ENCODE results near the gene FRMPD1.

The FRMPD1 gene

DNA sequence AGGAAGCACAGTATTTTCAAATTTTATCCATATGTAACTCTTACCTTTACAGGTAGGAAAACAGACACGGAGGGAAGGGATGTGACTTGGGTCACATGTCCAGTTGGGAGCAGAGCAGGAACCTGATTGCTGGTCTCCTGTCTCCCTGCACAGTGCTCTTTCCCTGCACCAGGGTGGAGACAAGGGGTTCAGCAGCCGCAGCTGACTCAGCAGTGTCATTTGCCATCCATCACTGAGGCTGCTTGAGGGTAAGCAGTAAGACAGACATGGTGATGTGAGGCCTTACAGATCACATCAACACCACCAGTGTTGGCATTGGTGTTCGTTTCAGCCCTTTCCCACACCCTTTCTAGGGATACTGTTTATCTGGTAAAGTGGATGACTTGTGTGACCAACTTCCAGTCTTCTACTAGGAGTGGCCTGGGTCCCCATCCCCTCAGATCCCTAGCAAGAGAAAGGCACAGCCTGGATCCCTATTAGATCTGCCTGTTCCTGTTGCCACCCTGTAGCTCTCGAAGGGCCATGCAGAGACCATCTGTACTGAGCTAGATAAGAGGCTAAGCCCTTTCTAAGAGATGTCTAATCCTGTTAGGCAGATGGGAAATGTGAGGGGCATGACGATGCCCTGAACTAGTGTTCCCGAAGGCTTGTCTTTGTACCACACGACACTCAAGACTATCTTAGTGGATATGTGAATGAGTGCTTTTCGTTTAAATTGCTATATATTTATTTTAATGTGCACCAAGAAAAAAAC is 29.1 kb downstream of the FRMPD1 start:
- DNase-seq, result no peak

DNA sequence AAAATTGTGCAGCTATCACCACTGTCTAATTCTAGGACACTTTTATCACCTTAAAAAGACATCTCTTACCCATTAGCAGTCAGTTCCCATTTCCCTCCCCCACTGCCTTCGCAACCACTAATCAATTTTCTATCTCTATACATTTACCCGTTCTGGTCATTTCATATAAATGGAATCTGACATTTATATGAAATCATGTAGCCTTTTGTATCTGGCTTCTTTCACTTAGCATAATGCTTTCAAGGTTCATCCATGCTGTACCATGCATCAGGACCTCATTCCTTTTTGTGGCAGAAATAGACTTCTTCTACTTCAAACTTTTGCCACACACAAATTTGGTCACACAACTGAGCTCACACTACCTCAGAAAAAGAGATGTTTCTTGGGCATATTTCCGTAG is 32.2 kb downstream of the FRMPD1 start:
- no peak for DNase-seq

DNA sequence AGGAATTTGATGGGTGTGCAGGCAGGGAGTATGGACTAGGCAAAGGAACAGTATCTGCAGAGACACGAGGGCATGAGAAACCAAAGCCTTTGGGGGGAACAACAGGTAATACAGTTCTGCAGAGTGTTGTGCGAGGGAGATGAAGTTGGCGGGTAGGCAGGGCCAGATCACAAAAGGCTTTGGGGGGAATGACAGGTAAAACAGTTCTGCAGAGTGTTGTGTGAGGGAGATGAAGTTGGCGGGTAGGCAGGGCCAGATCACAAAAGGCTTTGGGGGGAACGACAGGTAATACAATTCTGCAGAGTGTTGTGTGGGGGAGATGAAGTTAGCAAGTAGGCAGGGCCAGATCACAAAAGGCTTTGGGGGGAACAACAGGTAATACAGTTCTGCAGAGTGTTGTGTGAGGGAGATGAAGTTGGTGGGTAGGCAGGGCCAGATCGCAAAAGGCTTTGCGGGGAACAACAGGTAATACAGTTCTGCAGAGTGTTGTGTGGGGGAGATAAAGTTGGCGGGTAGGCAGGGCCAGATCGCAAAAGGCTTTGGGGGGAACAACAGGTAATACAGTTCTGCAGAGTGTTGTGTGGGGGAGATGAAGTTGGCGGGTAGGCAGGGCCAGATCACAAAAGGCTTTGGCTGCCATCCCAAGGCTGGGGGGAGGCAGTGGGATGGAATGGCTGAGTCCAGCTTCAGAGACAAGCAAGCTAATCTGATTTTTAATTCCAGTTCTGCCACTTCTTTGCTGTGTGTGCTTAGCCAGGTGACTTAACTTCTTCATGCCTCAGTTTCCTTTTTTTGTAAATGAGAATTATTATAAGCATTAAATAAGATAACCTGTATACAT is 33.0 kb downstream of the FRMPD1 start:
- DNase-seq, result no peak

DNA sequence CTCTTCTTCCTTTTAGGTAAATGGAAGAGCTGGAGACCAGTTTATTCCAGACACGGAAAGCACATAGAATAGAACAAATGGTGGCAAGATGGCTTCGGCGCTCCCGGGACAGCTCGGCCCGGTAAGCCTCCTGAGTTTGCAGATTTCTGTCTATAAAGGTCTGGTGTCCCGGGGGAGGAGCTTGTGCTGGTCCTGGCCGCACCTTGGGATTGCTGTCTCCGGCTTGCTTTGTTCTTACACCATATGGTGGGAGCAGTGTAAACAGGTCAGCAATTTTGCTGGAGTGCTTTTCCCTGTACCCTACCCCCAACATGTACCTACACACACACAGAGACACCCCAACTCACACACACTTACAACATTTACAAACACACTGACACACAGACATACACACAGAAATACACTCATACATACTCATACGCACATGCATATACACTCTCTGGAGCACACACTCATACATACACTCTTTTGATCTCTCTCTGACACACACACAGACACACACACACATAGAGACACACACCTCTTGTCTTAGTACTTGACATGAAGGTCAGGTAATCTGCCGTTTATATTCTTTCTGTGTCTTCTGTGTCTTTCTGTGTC is 42.0 kb downstream of the FRMPD1 start:
- DNase-seq, result no peak

DNA sequence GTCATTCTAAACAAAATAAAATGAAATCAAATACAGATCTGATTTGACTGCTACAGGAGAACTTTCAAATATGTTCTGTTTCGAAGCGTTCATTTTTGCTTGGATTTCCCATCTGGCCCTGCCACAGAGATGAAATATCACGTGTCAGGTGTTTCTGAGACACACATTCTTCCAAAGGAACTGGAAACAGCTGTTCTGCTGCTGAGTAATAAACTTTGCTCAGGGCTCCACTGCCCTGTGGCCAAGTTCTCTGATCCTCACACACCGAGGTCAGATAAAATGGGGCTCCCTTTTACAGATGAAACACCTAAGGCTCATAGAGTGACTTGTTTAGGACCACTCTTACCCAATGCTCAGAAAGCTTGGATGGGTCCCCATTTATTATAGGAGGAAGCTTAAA is 42.5 kb downstream of the FRMPD1 start:
- DNase-seq, result no peak

DNA sequence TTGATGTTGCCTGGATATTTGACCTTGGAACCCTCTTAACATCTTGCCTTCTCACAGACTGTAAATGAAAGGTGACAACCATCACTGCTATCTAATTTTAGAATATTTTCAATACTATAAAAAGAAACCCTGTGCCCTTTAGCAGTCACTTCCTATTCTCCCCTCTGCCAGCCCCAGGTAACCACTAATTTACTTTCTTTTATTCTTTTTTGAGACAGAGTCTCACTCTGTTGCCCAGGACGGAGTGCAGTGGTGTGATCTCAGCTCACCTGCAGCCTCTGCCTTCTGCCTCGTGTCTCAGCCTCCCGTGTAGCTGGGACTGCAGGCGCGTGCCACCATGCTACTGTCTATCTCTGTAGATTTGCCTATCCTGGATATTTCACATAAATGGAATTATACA is 43.6 kb downstream of the FRMPD1 start:
- no peak for DNase-seq

DNA sequence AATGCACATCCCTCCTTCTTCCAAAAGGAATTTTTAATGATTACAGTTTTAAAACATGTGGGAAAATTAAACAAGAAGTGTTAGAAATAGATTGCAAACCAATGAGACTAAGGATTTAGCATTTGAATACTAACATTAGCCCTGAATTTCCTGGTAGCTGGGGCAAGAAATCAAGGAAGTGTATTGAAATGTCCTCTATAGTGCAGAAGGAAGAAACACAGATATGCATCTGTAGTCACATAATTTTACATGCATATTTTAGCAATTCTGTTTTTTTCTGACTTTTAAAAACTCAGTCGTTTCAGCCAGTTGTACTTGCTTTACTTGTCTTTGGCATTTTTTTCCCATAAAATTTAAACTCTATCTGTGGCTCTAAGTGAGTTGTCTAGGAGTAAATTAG is 45.8 kb downstream of the FRMPD1 start:
- no peak for DNase-seq

DNA sequence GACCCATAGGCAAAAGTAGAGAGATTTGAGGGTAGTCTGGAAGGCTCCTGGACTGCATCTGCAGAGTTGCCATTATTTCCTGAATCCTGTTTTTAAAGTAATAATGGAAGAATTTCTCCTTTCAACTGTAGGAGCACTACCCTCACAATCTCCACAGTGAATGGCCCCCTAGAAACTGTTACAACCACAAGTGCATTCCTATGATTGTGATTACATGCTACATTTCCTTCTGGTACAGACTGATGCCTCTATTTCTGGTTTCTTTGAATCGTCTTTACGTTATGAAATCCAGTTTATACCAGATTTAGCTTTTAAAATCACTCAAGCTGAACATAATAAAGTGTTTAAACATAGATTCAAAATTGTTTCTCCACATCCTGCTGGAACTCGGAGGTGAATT is 49.4 kb downstream of the FRMPD1 start:
- no peak for DNase-seq

DNA sequence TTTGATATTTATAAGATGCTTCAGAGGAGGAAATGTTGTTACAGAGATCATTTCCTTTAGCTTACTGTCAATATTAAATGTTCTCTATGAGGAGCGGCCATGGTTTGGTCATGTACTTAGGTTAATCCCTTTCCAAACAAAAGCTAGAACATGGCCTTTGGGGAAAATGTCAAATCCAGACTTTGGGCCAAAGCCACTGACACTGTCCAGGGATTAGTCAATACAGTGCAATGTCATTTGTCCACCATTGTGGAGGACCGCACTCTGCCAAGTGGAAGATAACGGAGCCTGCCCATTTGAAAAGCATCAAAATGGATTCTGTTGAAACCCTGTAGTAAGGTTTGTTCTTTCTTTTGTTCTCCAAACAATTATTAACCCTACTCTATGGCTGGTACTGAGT is 50.1 kb downstream of the FRMPD1 start:
- no peak for DNase-seq

DNA sequence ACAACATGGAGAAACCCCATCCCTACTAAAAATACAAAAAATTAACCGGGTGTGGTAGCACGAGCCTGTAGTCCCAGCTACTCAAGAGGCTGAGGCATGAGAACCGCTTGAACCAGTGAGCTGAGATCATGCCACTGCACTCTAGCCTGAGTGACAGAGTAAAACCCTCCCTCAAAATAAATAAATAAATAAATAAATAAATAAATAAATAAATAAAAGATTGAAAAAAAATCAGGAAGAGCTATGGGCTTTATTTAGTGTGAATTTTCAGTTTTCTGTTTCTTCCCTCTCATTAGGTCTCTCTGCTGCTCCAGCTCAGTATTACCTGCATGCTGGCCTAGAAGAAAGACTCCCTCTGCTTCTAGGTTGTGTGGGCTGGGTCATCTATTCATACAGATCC is 55.0 kb downstream of the FRMPD1 start:
- DNase-seq, result no peak

DNA sequence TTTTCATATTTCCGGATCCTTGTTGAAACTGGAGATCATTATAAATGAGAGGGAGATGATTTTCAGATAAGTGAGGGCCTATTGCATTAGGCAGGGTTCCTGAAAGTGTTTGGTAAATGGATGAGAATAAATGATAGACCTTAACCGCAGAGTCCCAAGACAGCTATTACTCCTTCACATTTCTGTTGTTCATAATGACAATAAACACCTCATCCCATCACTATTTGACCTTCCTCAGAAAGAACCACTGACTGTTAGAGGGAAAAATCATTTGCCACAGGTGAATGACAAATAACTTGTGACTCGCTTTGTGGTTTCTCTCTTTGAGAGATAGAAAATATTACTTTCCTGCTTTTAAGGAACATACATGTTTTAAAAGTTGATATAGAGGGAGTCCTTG is 55.5 kb downstream of the FRMPD1 start:
- no peak for DNase-seq

DNA sequence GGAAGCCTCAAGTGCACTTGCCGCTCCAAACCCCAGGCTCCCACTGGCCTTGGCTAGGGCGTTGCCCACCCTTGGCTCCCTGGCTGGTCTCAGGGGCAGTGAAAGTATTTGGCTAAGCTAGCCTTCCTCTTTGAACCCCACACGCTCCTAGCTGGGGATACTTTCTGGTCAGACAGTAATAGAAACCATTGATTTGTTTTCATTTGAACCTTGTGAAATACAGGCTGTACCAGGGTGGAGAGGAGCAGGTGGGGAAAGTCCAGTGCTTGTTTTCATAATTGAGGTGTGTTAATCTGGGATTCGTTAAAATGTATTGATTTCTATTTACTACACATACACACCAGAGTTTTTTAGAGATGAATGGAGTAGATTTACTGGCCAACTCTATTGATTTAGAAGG is 57.0 kb downstream of the FRMPD1 start:
- DNase-seq, result no peak

DNA sequence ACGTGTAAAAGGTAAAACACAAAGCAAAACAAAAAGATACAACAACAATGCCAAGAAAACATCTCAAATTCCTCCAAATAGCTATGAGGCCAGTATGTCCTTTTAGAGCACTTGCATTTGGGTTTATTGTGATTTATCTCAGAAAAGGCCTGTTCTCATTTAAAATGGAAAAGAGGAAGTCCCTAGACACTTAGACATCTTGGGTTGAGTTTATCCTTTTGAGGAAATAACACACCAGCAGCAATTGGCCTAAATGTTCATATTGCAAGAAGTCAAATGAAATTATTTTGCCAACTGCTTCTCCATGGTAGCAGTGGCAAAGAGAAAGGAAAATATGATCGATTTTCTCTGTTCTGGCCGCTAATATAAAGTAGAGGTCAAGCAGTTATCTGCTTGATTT is 59.3 kb downstream of the FRMPD1 start:
- DNase-seq, result no peak

DNA sequence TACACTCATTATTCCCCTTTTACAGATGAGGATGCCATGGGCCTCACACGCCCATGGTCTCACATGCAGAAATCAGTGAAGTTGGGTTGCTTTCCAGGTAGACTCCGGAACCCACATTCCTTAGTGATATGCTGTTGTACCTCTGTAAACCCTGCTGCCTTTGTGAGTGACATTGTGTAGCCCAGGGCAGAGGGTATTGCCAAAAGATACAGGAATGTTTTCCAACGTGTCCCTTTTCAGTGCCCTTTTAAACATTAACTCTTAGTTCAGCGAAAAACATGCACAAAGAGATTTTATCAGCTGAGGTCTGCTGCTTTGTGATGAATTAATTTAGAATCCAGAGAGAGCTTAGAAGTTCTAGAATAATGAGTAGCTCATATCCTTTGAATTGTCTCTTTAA is 64.5 kb downstream of the FRMPD1 start:
- DNase-seq, result no peak

DNA sequence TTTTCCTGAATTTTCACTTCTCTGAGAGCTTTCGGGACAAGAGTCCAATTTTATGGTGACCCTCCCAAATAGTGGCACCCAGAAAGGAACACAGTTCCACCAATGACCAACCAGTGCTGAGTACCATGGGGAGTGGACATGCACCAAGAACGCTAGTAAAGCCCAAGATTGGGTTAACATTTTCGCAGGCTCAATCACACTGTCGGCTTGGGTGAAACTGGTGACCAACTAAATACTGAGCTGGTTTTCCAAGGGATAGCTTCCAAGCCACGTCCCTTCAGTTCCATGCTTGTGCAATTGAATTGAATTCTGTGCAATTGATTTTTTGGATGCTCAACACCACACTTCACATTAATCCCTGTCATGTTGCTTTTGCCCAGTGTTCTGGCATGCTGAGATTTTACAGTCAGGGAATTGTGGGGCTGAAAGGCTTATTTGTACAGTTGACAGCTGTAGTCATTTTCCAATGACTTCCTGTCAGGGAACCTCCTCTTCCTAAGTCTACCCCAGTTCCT is 65.3 kb downstream of the FRMPD1 start:
- DNase-seq, result no peak

DNA sequence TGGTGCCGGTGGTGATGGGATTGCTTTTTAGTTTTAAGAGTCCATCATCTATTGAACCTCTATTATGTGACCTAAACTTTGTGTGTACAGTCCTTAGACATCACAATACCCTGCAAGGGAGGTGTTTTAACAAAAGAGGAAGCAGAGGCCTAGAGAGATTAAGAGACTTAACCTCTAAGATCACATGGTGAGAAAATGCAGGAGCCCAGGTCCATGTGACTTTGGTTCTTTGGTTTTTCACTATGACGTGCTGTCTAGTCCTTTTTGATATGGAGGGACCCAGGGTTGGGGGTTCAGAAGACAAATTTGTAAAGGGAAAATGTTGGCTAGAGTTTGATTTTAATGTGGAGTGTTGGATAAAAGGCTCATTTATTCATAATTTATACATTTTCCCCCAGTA is 68.8 kb downstream of the FRMPD1 start:
- DNase-seq, result no peak

DNA sequence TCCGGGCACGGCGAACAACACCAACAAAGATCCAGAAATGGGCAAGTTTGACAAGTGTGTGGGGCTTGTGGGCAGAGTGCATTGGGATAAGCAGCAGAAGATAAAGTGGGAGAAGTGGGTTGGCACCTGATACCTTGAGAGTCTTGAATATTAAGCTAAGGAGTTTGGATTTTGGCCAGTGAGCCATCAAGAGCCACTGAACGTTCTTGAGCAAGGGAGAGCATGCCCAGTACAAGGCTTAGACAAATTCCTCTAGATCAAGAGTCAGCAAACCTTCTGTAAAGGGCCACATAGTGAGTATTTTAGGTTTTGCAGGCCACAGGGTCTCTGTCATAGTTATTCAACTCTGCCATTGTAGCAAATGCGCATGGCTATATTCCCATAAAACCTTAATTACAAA is 76.3 kb downstream of the FRMPD1 start:
- no peak for DNase-seq

DNA sequence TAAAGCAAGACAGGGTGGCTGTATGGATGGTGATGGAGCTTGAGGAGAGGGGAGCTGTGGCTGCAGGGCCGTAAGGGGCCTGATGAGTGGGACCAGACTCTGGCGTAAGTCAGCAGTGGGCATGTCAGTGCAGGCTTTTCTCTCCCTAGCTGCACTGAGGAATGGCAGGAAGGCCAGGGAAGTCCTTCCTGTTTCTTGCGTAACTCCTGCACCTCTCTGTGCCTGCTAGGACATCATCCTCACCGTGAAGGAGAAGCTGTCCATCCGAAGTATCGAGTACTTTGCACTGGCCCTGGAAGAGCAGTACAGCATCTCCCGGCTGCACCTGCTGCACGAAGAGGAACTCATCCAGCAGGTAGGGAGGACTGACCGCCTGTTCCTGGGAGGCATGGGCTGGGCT is 78.7 kb downstream of the FRMPD1 start:
- no peak for DNase-seq

DNA sequence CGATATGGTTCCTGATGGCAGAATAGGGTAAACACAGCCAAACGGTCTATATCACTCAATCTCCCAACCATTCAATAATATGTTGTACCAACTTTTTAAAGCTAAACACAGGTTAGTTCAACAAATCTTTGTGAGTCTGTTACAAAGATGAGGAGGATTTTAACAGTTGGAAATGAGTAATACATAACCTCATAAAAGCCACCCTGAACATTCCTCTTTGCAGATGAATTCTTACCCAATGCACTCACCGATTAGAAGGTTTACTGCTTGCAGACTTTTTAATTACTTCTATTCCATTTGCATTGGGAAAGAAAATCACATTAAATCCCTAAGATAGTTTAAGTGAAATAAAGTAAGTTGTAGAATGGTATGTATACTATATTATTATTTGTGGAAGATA is 79.5 kb downstream of the FRMPD1 start:
- DNase-seq, result no peak

DNA sequence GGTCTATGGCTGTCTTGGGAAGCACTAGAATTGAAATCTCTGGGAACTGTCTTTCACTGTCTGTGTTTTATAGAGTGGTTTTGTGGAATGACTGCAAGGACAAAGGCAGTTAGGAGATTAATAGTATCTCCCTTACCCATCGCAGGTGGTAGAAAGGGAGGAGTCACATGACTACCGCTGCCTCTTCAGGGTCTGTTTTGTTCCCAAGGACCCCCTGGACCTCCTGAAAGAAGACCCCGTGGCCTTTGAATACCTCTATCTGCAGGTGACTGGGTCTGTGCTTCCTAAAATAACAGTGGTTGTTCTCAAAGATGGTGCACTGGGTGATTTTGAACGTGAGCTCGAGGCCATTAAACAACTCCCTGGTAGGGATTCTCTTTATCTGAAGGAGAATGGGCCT is 80.1 kb downstream of the FRMPD1 start:
- no peak for DNase-seq

DNA sequence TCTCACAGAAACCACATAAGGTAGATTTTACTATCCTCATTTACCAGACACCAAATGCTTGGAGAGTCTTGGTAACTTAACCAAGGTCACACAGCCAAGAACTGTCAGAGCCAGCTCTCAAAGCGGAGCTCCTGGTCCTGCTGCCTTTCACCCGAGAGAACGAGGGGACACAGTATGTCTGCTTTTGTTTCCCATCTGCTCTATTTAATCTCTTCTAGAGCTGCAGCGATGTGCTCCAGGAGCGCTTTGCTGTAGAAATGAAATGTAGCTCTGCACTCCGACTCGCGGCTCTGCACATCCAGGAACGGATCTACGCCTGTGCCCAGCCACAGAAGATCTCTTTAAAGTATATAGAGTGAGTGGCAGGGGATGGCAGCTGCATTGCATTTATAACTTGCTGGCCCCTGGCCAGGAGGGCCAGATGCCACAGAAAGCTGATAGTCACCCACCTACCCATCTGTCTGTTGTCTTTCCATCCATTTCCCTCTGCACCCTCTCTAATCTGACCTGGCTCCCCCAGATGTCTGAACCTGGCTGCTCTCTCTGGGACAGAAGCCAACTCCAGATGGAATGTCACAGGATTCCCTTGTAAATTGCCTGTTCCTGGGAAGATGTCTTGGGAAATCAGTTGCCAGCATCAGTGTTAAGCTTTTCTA is 81.5 kb downstream of the FRMPD1 start:
- no peak for DNase-seq

DNA sequence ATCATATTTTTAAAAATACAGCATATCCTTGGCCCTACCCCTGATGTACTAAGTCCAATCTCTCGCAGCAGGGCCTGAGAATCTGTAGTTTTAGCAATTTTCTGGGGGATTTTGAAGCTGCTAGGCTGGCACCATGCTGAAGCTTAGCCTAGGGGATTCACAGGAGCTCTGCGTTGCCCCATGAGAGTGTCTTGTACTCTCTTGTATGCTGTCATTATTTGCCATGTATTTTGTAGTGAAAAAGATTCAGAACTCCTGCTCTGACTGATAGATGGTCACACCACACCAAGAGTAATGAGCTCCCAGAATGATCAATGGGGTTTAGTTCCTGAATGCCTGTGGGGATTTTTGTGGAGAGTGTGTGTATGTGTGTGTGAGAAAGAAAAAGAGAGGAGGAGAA is 82.2 kb downstream of the FRMPD1 start:
- no peak for DNase-seq

DNA sequence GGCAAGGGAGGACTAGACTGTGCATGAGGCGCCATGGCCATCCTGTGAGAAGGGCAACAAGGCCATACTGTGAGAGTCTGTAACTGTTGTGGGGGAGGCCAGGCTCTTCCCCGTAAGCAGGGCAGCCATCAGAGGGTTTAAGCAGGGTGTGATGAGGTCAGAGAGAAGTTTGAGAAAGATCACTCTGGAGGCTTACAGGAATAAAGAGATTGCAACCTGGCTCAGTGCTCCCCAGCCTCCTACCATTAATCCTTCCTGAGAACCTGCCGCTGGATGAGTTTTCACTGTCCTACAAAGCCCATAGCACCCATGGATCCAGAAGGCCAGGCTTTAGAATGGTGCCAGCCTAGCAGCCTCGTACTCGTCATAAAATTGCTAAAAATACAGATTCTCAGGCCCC is 88.5 kb downstream of the FRMPD1 start:
- no peak for DNase-seq

Data from NCI-H187 (cell line).